Cortex of kidney (tissue), 1 donor: ENCODE results near the gene ZC3H14.
"Not testable (repeated sequence)": the region's sequence is repeated elsewhere in the genome, so short reads cannot be mapped to it uniquely, and the experiment has no call there.

Experiments
- DNase-seq: peaks from one replicate; lab custom pipeline; 2025; lab: John Stamatoyannopoulos, UW

Gene ZC3H14

GRCh38 chr14:88562831-88563686 lies at the start of gene ZC3H14:
Gene ZC3H14, plus strand, starts transcription at chr14:88563037. Its CDS starts 97 bp downstream, at chr14:88563134.
- DNase-seq = no peak

- DNase-seq = no peak
These were observed 47.2 kb upstream of the ZC3H14 start for GRCh38 chr14:88515499-88516221.

- no peak for DNase-seq
These were observed 45.9 kb upstream of the ZC3H14 start for GRCh38 chr14:88516861-88517357.

GRCh38 chr14:88518592-88519512 lies 44.0 kb upstream of the ZC3H14 start:
- DNase-seq = no peak

- no peak for DNase-seq
These were observed 42.9 kb upstream of the ZC3H14 start for GRCh38 chr14:88519907-88520306.

GRCh38 chr14:88521818-88522217 lies 41.0 kb upstream of the ZC3H14 start:
- no peak for DNase-seq

GRCh38 chr14:88522393-88522792 lies 40.4 kb upstream of the ZC3H14 start:
- DNase-seq = no peak

- not testable (repeated sequence) for DNase-seq
These were observed 32.9 kb upstream of the ZC3H14 start for GRCh38 chr14:88529889-88530288.

- no peak for DNase-seq
These were observed 29.7 kb upstream of the ZC3H14 start for GRCh38 chr14:88533064-88533602.

- no peak for DNase-seq
These were observed 27.7 kb upstream of the ZC3H14 start for GRCh38 chr14:88535149-88535548.

- DNase-seq = no peak
These were observed 27.0 kb upstream of the ZC3H14 start for GRCh38 chr14:88535813-88536212.

- no peak for DNase-seq
These were observed 21.5 kb upstream of the ZC3H14 start for GRCh38 chr14:88541324-88541723.

GRCh38 chr14:88542857-88543795 lies 19.7 kb upstream of the ZC3H14 start:
- DNase-seq = no peak

- DNase-seq = no peak
These were observed 17.6 kb upstream of the ZC3H14 start for GRCh38 chr14:88545256-88545655.

- no peak for DNase-seq
These were observed 16.0 kb upstream of the ZC3H14 start for GRCh38 chr14:88546621-88547385.

GRCh38 chr14:88547386-88547780 lies 15.5 kb upstream of the ZC3H14 start:
- DNase-seq = no peak

- no peak for DNase-seq
These were observed 12.8 kb upstream of the ZC3H14 start for GRCh38 chr14:88550078-88550477.

GRCh38 chr14:88551094-88551870 lies 11.6 kb upstream of the ZC3H14 start:
- no peak for DNase-seq

- no peak for DNase-seq
These were observed 10.8 kb upstream of the ZC3H14 start for GRCh38 chr14:88551980-88552431.
